Transverse colon (tissue), 4 donors: ENCODE measurements around the gene SNX30. TPM values are rescaled to one million over a fixed set of nuclear protein-coding genes. Genes with fewer than 3 reads are reported as not detected.

Experiments
- DNase-seq: peaks from one replicate; pipeline ENCODE4 v3.0.0-alpha.2; 2019
- H3K27ac ChIP-seq, 4 donors: fragments of 200-600 bp; sonication (generic); 2 replicates each; pipeline ENCODE4 v1.5.1; 2016 to 2018; ENCODE audit warnings: inconsistent platforms in 4 of 4
- H3K27me3 ChIP-seq: fragments of 200-600 bp; sonication (generic); 2 replicates; pipeline ENCODE4 v1.5.1; 2017; ENCODE audit warnings: inconsistent platforms
- H3K36me3 ChIP-seq, 4 donors: fragments of 200-600 bp; sonication (generic); 2 replicates each; pipeline ENCODE4 v1.5.1; 2017 to 2019; ENCODE audit warnings: inconsistent platforms in 4 of 4
- H3K4me1 ChIP-seq, 4 donors: fragments of 200-600 bp; sonication (generic); 2 replicates each; pipeline ENCODE4 v1.5.1; 2017 to 2020; ENCODE audit warnings: inconsistent platforms in 4 of 4
- H3K4me3 ChIP-seq, 4 donors: fragments of 200-600 bp; sonication (generic); 1 replicate in 1 of 4; 2 replicates in 3 of 4; pipeline versions ENCODE4 v1.5.1 to v1.6.1; 2017 to 2019; ENCODE audit warnings: inconsistent platforms in 4 of 4
- H3K9me3 ChIP-seq, 2 donors: fragments of 200-600 bp; sonication (generic); 2 replicates each; pipeline ENCODE4 v1.5.1; 2017 to 2019; ENCODE audit warnings: inconsistent platforms in 2 of 2
- EP300 ChIP-seq: sonication (generic); formaldehyde crosslinking; IDR thresholded peaks from one replicate; pipeline ENCODE4 v1.6.1; 2017; ENCODE audit warnings: antibody characterized with exemption, low read depth
- POLR2A ChIP-seq: fragments of 450-650 bp; IDR thresholded peaks from one replicate; pipeline ENCODE4 v1.6.1; 2016; ENCODE audit warnings: antibody characterized with exemption, mild to moderate bottlenecking, moderate library complexity
- POLR2AphosphoS5 ChIP-seq, 3 donors: sonication (generic); formaldehyde crosslinking; IDR thresholded peaks; one replicate each; pipeline ENCODE4 v1.6.1; 2016; ENCODE audit warnings: antibody characterized with exemption in 3 of 3
- WGBS, 2 donors: methylation state at CpG; one replicate each; pipeline ENCODE4 v1.1.5; 2018; ENCODE audit warnings: low coverage in 1 of 2; 5-methylcytosine and 5-hydroxymethylcytosine counted together
- in situ Hi-C, 4 donors: fragments of 200-750 bp; cut with MboI; loops; one replicate each; pipeline versions ENCODE4 v1.15.0 to v1.15.1; 2017; ENCODE audit warnings: low sequenced_read_pairs in 3 of 4, low pct_ligation_motif_present in 1 of 4, low pct_unique_long_range_greater_than_20kb in 1 of 4
- intact Hi-C: fragments of 100-400 bp; cut with DNase I; formaldehyde crosslinking; loops from one replicate; pipeline ENCODE4 v1.15.1; 2023; ENCODE audit warnings: low total_unique reads
- total RNA-seq, 4 donors: library from RNA; depleted of rRNA; stranded (reverse); fragments of >200 nt; gene quantifications; one replicate each; pipeline ENCODE4 v1.1.0, GENCODE V29; 2016
- TF ChIP-seq, protein P1 (sequence below), 5 experiments: fragments of 200-600 bp in 3 of 5; fragments of 450-650 bp in 2 of 5; sonication (generic) in 3 of 5; IDR thresholded peaks; 1 replicate in 2 of 5; 2 replicates in 3 of 5; pipeline ENCODE4 v1.5.1; 2016 to 2017; ENCODE audit warnings: antibody characterized with exemption in 5 of 5, inconsistent platforms in 3 of 5, mild to moderate bottlenecking in 2 of 5, moderate library complexity in 1 of 5

SNX30 gene
- total RNA-seq, 4 donors from 2014 or later, result 15.7 to 46.4 (median 45.7) TPM

DNA sequence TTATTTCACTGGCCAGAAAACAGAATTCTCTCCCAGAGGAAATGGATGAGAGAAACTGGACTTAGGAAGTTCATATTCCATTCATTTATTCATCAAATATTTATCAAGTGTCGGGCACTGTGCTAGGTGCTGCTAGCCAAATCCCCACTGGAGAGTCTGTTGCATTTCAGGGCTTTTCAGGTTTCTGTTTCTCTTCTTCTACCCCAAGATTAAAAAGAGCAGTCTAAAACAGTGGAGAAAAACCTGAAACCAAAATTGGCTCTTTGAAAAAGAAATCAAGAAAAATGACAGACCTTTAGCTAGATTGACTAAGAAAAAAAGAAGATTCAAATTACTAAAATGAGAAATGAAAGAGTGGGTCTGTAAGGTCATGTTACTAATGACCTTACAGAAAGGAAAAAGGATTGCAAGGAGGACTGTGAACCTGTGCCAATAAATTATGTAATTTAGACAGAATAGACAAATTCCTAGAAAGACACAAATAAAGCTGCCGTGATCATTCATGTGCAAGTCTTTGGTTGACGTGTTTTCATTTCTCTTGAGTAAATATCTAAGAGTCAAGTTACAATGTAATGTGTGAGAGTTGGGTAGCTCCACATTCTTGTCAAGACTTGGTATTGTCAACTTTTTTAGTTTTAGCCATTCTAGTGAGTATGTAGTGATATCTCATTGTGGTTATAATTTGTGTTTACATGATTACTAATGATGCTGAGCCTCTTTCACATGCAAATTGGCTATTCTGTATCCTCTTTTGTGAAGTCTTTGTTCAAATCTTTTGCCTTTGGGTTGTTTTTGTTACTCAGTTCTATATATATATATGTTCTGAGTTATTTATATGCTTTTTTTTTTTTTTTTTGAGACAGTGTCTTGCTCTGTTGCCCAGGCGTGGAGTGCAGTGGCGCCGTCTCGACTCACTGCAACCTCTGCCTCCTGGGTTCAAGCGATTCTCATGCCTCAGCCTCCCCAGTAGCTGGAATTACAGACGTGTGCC is 23.7 kb downstream of the SNX30 start:
- in situ Hi-C loops (no loop called here), intact Hi-C loops (no loop called here)
- Histone ChIP-seq H3K36me3 (no peaks in the 10 kb centered on the region), H3K27me3 (no peaks in the 10 kb centered on the region), H3K9me3 (no peaks in the 10 kb centered on the region), H3K27ac (no peak overlapping the region), H3K4me1 (peaks cover 0 to 31% (median 8%) of the 10 kb centered on the region in 4 donors), H3K4me3 (no peak overlapping the region)
- TF ChIP-seq EP300 (no peak), POLR2A (no peak), POLR2AphosphoS5 (IDR thresholded peaks at IDR 0.05) (no peak)
- TF ChIP-seq, protein P1, sequence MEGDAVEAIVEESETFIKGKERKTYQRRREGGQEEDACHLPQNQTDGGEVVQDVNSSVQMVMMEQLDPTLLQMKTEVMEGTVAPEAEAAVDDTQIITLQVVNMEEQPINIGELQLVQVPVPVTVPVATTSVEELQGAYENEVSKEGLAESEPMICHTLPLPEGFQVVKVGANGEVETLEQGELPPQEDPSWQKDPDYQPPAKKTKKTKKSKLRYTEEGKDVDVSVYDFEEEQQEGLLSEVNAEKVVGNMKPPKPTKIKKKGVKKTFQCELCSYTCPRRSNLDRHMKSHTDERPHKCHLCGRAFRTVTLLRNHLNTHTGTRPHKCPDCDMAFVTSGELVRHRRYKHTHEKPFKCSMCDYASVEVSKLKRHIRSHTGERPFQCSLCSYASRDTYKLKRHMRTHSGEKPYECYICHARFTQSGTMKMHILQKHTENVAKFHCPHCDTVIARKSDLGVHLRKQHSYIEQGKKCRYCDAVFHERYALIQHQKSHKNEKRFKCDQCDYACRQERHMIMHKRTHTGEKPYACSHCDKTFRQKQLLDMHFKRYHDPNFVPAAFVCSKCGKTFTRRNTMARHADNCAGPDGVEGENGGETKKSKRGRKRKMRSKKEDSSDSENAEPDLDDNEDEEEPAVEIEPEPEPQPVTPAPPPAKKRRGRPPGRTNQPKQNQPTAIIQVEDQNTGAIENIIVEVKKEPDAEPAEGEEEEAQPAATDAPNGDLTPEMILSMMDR (IDR thresholded peaks at IDR 0.05), result no peak
- no peak for DNase-seq
- 78 to 92% methylated on average over 7 to 9 of the region's 9 CpGs for WGBS, 2 donors

DNA sequence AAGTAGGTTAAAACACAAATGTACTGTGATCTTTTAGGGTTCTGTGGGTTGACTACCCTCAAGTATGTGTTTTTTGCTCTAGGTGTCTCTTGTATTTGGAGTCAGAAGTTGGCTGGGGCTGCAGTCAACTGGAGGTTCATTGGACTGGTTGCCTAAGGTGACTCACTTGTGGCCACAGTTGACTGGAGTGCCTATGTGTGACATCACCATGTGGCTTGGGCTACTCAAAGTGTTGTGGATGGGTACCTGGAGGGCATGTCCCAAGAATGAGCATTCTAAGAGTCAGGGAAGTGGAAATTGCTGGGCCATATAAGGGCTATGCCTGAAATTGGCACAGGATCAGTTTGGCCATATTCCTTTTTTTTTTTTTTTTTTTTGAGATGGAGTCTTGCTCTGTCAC is 27.4 kb downstream of the SNX30 start:
- Histone ChIP-seq H3K4me1 (peaks cover 5 to 40% (median 14%) of the 10 kb centered on the region in 4 donors), H3K27ac (no peak overlapping the region), H3K4me3 (no peak overlapping the region), H3K9me3 (no peaks in the 10 kb centered on the region), H3K36me3 (no peaks in the 10 kb centered on the region), H3K27me3 (no peaks in the 10 kb centered on the region)
- DNase-seq, result no peak
- in situ Hi-C loops, result no loop called here
- intact Hi-C loops, result no loop called here
- TF ChIP-seq EP300 (no peak), POLR2AphosphoS5 (IDR thresholded peaks at IDR 0.05) (no peak), POLR2A (no peak)
- TF ChIP-seq, protein P1 (IDR thresholded peaks at IDR 0.05), result no peak

DNA sequence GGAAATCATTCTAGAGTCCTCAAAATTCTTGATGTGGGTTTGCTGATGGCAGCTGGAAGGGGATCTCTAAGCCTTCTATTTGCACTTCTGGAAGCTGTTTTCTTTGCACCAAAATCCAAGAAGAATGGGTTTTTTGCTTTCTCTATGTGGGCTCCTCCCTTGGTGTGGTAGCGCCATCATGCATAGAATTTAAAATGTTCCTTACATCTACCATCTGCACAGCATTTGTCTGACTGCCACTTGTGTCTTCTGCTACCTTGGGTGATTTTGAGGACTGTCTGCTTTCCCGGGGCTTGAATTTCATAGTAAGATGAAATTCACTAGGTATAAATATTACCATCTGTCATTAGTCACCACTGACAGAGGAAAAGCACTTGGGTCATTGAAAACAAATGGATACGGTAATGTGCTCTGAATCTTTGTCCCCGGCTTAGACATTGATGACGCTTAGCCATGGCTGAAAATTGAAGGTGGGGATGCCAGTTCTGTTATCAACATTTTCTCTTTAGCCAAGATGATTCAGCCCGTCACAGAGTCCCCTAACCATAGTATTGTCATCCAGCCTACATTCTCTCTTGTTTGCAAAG is 30.0 kb downstream of the SNX30 start:
- TF ChIP-seq POLR2AphosphoS5 (IDR thresholded peaks at IDR 0.05), result no peak
- TF ChIP-seq POLR2A, result no peak
- TF ChIP-seq, protein P1 (IDR thresholded peaks at IDR 0.05), result no peak
- no peak for TF ChIP-seq EP300
- in situ Hi-C loops, result no loop called here
- no peak overlapping the region for H3K4me3 ChIP-seq
- H3K27ac ChIP-seq, result no peak overlapping the region
- H3K36me3 ChIP-seq, result no peaks in the 10 kb centered on the region
- H3K9me3 ChIP-seq, result no peaks in the 10 kb centered on the region
- no peaks in the 10 kb centered on the region for H3K27me3 ChIP-seq
- intact Hi-C loops, result no loop called here
- 84 to 93% methylated on average over 3 to 6 of the region's 6 CpGs for WGBS, 2 donors
- peaks cover 16 to 44% (median 31%) of the 10 kb centered on the region in 4 donors for H3K4me1 ChIP-seq
- DNase-seq, result no peak

DNA sequence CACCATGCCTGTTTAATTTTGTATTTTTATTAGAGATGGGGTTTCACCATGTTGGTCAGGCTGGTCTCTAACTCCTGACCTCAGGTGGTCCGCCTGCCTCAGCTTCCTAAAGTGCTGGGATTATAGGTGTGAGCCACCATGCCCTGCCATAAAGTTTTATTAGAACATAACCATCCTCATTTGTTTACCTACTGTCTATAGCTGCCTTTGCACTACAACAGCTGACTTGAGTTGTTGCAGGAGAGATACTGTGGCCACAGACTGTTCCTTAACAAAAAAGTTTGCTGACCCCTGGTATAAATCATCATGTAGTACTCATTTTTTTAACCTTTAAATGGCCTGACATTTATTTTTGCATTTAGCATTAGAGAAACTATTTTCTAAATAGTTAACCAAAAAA is 31.7 kb downstream of the SNX30 start:
- no peak for DNase-seq
- Histone ChIP-seq H3K36me3 (no peaks in the 10 kb centered on the region), H3K27me3 (no peaks in the 10 kb centered on the region), H3K27ac (peak overlapping the region in 3 of 4 donors; percentile 22 to 50 (median 25)), H3K9me3 (no peaks in the 10 kb centered on the region), H3K4me1 (peaks cover 16 to 44% (median 31%) of the 10 kb centered on the region in 4 donors), H3K4me3 (no peak overlapping the region)
- in situ Hi-C loops, result no loop called here
- TF ChIP-seq POLR2AphosphoS5 (IDR thresholded peaks at IDR 0.05), result no peak
- TF ChIP-seq POLR2A, result no peak
- TF ChIP-seq, protein P1 (IDR thresholded peaks at IDR 0.05), result peak in 1 of 5 experiments; percentile 10
- TF ChIP-seq EP300, result no peak
- intact Hi-C loops, result no loop called here
- WGBS, 2 donors, result 44 to 83% methylated on average over 1 of the region's 1 CpG
